Measurements from ENCODE around the gene SPG7. TPM values are rescaled to one million over a fixed set of nuclear protein-coding genes. Genes with fewer than 3 reads are reported as not detected.

SPG7 gene
- total and polyA plus RNA-seq, 11 donors, result 84.0 to 168 (median 95.9) TPM

DNA sequence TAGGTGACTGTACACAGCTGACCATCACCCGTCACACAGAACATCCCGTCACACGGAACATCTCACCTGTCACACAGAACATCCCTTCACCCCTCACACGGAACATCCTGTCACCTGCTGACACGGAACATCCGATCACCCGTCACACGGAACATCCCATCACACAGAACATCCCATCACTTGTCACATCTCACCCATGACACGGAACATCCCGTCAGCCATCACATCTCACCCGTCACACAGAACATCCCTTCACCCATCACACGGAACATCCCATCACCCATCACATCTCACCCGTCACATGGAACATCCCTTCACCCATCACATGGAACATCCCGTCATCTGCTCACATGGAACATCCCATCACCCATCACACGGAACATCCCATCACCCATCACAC is 71.1 kb downstream of the SPG7 start:
- TF ChIP-seq, protein P1, sequence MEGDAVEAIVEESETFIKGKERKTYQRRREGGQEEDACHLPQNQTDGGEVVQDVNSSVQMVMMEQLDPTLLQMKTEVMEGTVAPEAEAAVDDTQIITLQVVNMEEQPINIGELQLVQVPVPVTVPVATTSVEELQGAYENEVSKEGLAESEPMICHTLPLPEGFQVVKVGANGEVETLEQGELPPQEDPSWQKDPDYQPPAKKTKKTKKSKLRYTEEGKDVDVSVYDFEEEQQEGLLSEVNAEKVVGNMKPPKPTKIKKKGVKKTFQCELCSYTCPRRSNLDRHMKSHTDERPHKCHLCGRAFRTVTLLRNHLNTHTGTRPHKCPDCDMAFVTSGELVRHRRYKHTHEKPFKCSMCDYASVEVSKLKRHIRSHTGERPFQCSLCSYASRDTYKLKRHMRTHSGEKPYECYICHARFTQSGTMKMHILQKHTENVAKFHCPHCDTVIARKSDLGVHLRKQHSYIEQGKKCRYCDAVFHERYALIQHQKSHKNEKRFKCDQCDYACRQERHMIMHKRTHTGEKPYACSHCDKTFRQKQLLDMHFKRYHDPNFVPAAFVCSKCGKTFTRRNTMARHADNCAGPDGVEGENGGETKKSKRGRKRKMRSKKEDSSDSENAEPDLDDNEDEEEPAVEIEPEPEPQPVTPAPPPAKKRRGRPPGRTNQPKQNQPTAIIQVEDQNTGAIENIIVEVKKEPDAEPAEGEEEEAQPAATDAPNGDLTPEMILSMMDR (IDR thresholded peaks at IDR 0.05), result no peak
- no peak for TF ChIP-seq POLR2A (IDR thresholded peaks at IDR 0.05)
- peaks cover under 1 to 25% (median 13%) of the 10 kb centered on the region in 12 donors for H3K4me1 ChIP-seq
- no peak for DNase-seq
- ATAC-seq, result no peak
- no peaks in the 10 kb centered on the region for H3K9me3 ChIP-seq
- no peaks in the 10 kb centered on the region for H3K36me3 ChIP-seq
- H3K4me3 ChIP-seq, result no peak overlapping the region
- WGBS, 4 donors, result 89 to 93% (median 91%) methylated on average over 15 of the region's 15 CpGs
- peaks cover 13 to 31% (median 21%) of the 10 kb centered on the region in 9 donors for H3K27me3 ChIP-seq
- no peak overlapping the region for H3K27ac ChIP-seq
- intact Hi-C loops (cut with DNase I), result loop anchor here in 1 of 10 donors (10.0 kb wide), 1 partner anchor 65 kb away; no protein-coding TSS in a partner anchor

DNA sequence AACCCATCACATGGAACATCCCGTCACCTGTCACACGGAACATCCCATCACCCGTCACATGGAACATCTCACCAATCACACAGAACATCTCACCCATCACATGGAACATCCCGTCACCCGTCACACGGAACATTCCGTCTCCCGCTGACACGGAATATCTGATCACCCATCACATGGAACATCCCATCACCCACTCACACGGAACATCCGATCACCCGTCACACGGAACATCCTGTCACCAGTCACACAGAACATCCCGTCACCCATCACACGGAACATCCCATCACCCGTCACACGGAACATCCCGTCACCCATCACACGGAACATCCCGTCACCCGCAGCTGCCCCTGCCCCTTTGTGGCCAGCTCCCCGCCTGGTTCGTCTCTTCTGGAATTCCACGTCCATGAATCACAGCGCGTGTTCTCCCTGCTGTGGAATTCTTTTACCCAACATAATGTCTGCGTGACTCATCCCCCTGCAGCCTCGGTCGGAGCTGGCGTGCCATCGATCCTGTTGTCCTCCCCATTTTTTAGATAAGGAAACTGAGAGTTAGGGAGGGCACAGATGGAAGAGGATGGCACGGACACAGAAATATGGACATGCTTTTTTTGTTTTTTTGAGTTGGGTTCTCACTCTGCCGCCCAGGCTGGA is 73.0 kb downstream of the SPG7 start:
- Histone ChIP-seq H3K9me3 (no peaks in the 10 kb centered on the region), H3K27ac (no peak overlapping the region), H3K27me3 (peaks cover 0 to 15% (median 7%) of the 10 kb centered on the region in 9 donors), H3K4me1 (peaks cover 0 to 7% (median 2%) of the 10 kb centered on the region in 12 donors), H3K36me3 (no peaks in the 10 kb centered on the region), H3K4me3 (no peak overlapping the region)
- 84 to 87% (median 85%) methylated on average over 32 to 33 of the region's 33 CpGs for WGBS, 4 donors
- no peak for TF ChIP-seq POLR2A (IDR thresholded peaks at IDR 0.05)
- TF ChIP-seq, protein P1 (IDR thresholded peaks at IDR 0.05), result no peak
- DNase-seq (no peak), ATAC-seq (no peak)
- intact Hi-C loops (cut with DNase I), result no loop called here

DNA sequence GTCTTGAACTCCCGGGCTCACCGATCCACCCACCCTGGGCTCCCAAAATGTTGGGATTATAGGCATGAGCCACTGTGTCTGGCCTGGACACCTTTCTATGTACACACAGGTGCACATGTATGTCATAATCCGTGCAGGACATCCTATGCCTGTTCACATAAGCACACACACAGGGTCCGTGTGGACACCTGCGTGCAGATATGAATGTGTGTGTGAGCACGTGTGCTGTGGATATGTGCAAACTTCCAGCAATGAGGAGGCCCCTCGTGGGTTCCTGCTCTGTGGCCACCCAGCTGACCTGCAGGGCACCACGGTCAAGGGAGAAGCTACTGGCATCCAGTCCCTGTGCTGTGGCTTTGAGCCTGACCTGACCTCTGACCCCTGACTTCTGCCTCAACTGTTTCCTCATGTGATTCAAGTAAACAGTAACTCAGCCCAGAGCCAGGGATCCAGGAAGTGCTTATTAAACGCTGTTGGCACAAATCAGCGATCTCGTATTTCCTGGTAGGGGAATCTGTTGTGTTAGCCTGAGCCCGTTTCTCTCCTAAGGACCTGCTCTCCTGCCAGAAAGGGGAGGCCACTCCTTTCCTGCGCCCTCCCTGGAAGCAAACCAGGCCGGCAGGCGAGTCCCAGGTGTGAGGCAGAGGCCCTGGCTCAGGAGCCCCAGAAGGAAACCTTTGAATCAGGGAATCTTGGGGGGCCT is 73.8 kb downstream of the SPG7 start:
- Histone ChIP-seq H3K4me1 (peaks cover 0 to 7% (median 0%) of the 10 kb centered on the region in 12 donors), H3K9me3 (no peaks in the 10 kb centered on the region), H3K27ac (no peak overlapping the region), H3K4me3 (no peak overlapping the region), H3K27me3 (peaks cover 0 to 7% (median 0%) of the 10 kb centered on the region in 9 donors), H3K36me3 (no peaks in the 10 kb centered on the region)
- intact Hi-C loops (cut with DNase I), result no loop called here
- TF ChIP-seq, protein P1 (IDR thresholded peaks at IDR 0.05), result no peak
- no peak for TF ChIP-seq POLR2A (IDR thresholded peaks at IDR 0.05)
- WGBS, 4 donors, result 59 to 72% (median 65%) methylated on average over 10 to 15 of the region's 15 CpGs
- no peak for DNase-seq
- ATAC-seq, result peak in 1 of 4 donors; percentile 53

DNA sequence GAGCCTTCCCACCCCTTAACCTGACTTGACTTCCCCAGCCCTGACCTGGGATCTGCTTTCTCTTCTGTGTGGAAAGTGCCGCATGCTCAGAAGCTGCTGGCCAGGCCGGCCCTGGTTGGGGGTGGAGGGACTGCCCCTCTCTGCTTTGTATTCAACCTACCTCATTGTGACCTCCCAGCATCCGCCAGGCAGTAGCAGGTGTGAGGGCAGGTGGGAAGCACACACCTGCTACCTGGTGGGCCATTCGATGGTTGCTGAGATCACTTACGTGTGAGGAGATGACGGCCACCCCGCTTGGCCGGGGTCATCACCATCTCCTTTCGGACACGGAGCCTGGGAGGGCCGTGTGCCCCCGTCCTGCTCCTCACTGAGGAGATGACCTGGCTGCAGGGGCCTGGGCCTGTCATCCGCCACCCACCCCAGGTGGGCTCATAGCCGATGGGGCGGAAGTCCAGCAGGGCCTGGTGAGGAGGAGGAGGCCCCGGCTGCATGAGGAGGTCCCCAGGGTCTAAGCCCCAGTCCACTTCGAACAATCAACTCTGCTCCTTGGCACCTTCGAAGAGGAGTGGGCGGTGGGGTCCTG is 74.5 kb downstream of the SPG7 start:
- intact Hi-C loops (cut with DNase I), result no loop called here
- WGBS, 4 donors, result 90 to 97% (median 94%) methylated on average over 14 to 19 of the region's 19 CpGs
- no peak for TF ChIP-seq POLR2A (IDR thresholded peaks at IDR 0.05)
- TF ChIP-seq, protein P1 (IDR thresholded peaks at IDR 0.05), result no peak
- no peaks in the 10 kb centered on the region for H3K9me3 ChIP-seq
- DNase-seq, result no peak
- no peaks in the 10 kb centered on the region for H3K36me3 ChIP-seq
- H3K27me3 ChIP-seq, result no peaks in the 10 kb centered on the region
- peaks cover 0 to 7% (median 0%) of the 10 kb centered on the region in 12 donors for H3K4me1 ChIP-seq
- ATAC-seq, result peak in 1 of 4 donors; percentile 7
- H3K27ac ChIP-seq, result no peak overlapping the region
- H3K4me3 ChIP-seq, result no peak overlapping the region

Data from heart left ventricle (tissue), 16 donors.